ENCODE data around the gene SUGCT. TPM values are rescaled to one million over a fixed set of nuclear protein-coding genes. Genes with fewer than 3 reads are reported as not detected.

The SUGCT gene
- total and polyA plus RNA-seq, 8 donors = 2.0 to 4.2 (median 2.9) TPM

- intact Hi-C loops (cut with DNase I) = no loop called here
- TF ChIP-seq, protein P1, sequence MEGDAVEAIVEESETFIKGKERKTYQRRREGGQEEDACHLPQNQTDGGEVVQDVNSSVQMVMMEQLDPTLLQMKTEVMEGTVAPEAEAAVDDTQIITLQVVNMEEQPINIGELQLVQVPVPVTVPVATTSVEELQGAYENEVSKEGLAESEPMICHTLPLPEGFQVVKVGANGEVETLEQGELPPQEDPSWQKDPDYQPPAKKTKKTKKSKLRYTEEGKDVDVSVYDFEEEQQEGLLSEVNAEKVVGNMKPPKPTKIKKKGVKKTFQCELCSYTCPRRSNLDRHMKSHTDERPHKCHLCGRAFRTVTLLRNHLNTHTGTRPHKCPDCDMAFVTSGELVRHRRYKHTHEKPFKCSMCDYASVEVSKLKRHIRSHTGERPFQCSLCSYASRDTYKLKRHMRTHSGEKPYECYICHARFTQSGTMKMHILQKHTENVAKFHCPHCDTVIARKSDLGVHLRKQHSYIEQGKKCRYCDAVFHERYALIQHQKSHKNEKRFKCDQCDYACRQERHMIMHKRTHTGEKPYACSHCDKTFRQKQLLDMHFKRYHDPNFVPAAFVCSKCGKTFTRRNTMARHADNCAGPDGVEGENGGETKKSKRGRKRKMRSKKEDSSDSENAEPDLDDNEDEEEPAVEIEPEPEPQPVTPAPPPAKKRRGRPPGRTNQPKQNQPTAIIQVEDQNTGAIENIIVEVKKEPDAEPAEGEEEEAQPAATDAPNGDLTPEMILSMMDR (IDR thresholded peaks at IDR 0.05) = no peak
- Histone ChIP-seq H3K27ac (no peak overlapping the region), H3K4me3 (no peak overlapping the region), H3K9me3 (no peaks in the 10 kb centered on the region), H3K4me1 (no peaks in the 10 kb centered on the region), H3K27me3 (no peaks in the 10 kb centered on the region), H3K36me3 (no peaks in the 10 kb centered on the region)
- ATAC-seq = no peak
- DNase-seq = no peak
Observed at GRCh38 chr7:40571796-40572195, 437.0 kb downstream of the SUGCT start.

DNA sequence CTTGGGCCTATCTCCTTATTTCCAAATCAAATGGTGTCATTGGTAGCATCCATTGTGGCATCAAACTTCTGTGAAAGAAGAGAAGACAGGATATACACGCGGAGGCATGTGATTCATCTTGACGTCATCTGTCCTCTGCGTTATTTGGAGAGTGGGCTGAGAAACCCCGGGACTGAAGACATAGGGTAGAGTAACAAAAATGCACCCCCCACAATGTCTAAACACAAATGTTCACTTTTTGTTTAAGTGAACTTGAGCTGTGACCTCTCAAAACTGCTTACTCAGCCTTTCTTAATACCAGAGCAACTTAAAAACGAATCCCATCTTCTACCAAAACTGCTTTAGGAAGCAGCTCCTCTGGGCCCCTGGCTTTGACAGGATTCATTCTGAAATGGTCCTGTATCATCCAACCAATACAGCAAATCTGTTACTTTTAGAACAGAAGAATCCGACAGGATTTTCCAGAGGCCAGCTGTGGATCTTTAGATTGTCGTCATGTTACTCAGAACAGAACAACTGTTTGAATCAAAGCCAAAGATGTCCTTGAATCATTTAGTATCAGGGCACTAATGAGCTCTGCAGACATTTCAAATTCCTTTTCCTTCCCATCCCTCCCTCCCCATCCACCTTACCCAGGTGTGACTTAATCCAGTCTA lies 438.1 kb downstream of the SUGCT start:
- DNase-seq (no peak), ATAC-seq (no peak)
- Histone ChIP-seq H3K27ac (no peak overlapping the region), H3K9me3 (peaks cover 0 to 4% of the 10 kb centered on the region in 2 donors), H3K27me3 (no peaks in the 10 kb centered on the region), H3K4me1 (no peaks in the 10 kb centered on the region), H3K4me3 (no peak overlapping the region), H3K36me3 (no peaks in the 10 kb centered on the region)
- intact Hi-C loops (cut with DNase I) = no loop called here
- TF ChIP-seq, protein P1 (IDR thresholded peaks at IDR 0.05) = no peak

- Histone ChIP-seq H3K9me3 (peaks cover 0 to 4% of the 10 kb centered on the region in 2 donors), H3K36me3 (no peaks in the 10 kb centered on the region), H3K27ac (no peak overlapping the region), H3K4me3 (no peak overlapping the region), H3K4me1 (no peaks in the 10 kb centered on the region), H3K27me3 (no peaks in the 10 kb centered on the region)
- TF ChIP-seq, protein P1 (IDR thresholded peaks at IDR 0.05) = no peak
- ATAC-seq (no peak), DNase-seq (no peak)
- intact Hi-C loops (cut with DNase I) = no loop called here
Observed at GRCh38 chr7:40579401-40579800, 444.6 kb downstream of the SUGCT start.

GRCh38 chr7:40580776-40581175 lies 446.0 kb downstream of the SUGCT start:
- Histone ChIP-seq H3K4me3 (no peak overlapping the region), H3K36me3 (no peaks in the 10 kb centered on the region), H3K9me3 (peaks cover 0 to 4% of the 10 kb centered on the region in 2 donors), H3K27ac (no peak overlapping the region), H3K4me1 (no peaks in the 10 kb centered on the region), H3K27me3 (no peaks in the 10 kb centered on the region)
- TF ChIP-seq, protein P1 (IDR thresholded peaks at IDR 0.05) = no peak
- intact Hi-C loops (cut with DNase I) = no loop called here
- ATAC-seq = no peak
- DNase-seq = no peak

- intact Hi-C loops (cut with DNase I) = no loop called here
- Histone ChIP-seq H3K27ac (no peak overlapping the region), H3K9me3 (peaks cover 0 to 2% of the 10 kb centered on the region in 2 donors), H3K27me3 (no peaks in the 10 kb centered on the region), H3K4me3 (no peak overlapping the region), H3K4me1 (peaks cover 0 to 6% of the 10 kb centered on the region in 2 donors), H3K36me3 (no peaks in the 10 kb centered on the region)
- no peak for DNase-seq
- ATAC-seq = no peak
- TF ChIP-seq, protein P1 (IDR thresholded peaks at IDR 0.05) = no peak
Observed at GRCh38 chr7:40582539-40582938, 447.7 kb downstream of the SUGCT start.

All from left lung (tissue), 10 donors.